ENCODE measurements around the gene SPOCK2. TPM values are rescaled to one million over a fixed set of nuclear protein-coding genes. Genes with fewer than 3 reads are reported as not detected.
A peak's percentile ranks its signal among the peaks of the same experiment; 100 is the strongest.

The SPOCK2 gene
- total RNA-seq, 1 donor = 0.36 TPM

DNA sequence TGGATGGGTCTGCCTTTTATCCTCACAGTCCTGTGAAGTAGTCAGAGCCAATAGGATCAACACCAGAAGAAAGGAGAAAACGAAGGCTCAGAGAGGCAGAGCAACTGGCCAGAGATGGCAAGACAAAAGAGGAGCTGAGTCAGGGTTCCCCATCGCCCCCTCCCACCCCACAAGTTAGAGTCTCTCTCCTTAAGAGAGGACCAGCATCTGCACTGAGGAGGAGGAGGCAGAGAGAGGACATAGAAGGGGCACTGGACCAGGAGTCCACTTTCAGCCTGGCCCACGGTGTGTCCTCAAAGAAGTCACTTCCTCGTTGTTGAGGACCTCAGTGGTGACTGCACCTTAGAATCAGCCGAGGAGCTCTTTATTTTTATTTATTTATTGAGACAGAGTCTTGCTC, 11.6 kb downstream of the SPOCK2 start:
- no peak overlapping the region for H3K4me3 ChIP-seq (ENCODE audit: insufficient read depth, low read length)
- H3K79me2 ChIP-seq (ENCODE audit: insufficient read depth, low read length) = no peaks in the 10 kb centered on the region
- H3K27me3 ChIP-seq (ENCODE audit: insufficient read depth, low read length) = peaks cover 29% of the 10 kb centered on the region
- H3K4me1 ChIP-seq (ENCODE audit: insufficient read depth, low read length) = no peaks in the 10 kb centered on the region
- H2AFZ ChIP-seq (ENCODE audit: low read length) = no peak overlapping the region
- no peaks in the 10 kb centered on the region for H3K9me3 ChIP-seq (ENCODE audit: low read depth, low read length)
- H3K27ac ChIP-seq (ENCODE audit: low read depth, low read length) = no peak overlapping the region
- TF ChIP-seq, protein P1, sequence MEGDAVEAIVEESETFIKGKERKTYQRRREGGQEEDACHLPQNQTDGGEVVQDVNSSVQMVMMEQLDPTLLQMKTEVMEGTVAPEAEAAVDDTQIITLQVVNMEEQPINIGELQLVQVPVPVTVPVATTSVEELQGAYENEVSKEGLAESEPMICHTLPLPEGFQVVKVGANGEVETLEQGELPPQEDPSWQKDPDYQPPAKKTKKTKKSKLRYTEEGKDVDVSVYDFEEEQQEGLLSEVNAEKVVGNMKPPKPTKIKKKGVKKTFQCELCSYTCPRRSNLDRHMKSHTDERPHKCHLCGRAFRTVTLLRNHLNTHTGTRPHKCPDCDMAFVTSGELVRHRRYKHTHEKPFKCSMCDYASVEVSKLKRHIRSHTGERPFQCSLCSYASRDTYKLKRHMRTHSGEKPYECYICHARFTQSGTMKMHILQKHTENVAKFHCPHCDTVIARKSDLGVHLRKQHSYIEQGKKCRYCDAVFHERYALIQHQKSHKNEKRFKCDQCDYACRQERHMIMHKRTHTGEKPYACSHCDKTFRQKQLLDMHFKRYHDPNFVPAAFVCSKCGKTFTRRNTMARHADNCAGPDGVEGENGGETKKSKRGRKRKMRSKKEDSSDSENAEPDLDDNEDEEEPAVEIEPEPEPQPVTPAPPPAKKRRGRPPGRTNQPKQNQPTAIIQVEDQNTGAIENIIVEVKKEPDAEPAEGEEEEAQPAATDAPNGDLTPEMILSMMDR (IDR thresholded peaks at IDR 0.05; ENCODE audit: extremely low read depth, low read depth, low read length) = no peak
- H4K20me1 ChIP-seq (ENCODE audit: insufficient read depth, low read length) = no peaks in the 10 kb centered on the region
- DNase-seq (ENCODE audit: insufficient read length, low spot score, missing footprints) = no peak
- H3K36me3 ChIP-seq (ENCODE audit: insufficient read depth, low read length) = no peaks in the 10 kb centered on the region
- no peak overlapping the region for H3K4me2 ChIP-seq (ENCODE audit: insufficient read depth, low read length)

- no peak overlapping the region for H3K4me2 ChIP-seq (ENCODE audit: insufficient read depth, low read length)
- no peaks in the 10 kb centered on the region for H4K20me1 ChIP-seq (ENCODE audit: insufficient read depth, low read length)
- H3K79me2 ChIP-seq (ENCODE audit: insufficient read depth, low read length) = no peaks in the 10 kb centered on the region
- no peaks in the 10 kb centered on the region for H3K4me1 ChIP-seq (ENCODE audit: insufficient read depth, low read length)
- peak; percentile 60 for DNase-seq (ENCODE audit: insufficient read length, low spot score, missing footprints)
- H3K36me3 ChIP-seq (ENCODE audit: insufficient read depth, low read length) = no peaks in the 10 kb centered on the region
- no peak overlapping the region for H2AFZ ChIP-seq (ENCODE audit: low read length)
- no peak overlapping the region for H3K27ac ChIP-seq (ENCODE audit: low read depth, low read length)
- peaks cover 24% of the 10 kb centered on the region for H3K27me3 ChIP-seq (ENCODE audit: insufficient read depth, low read length)
- TF ChIP-seq, protein P1 (IDR thresholded peaks at IDR 0.05; ENCODE audit: extremely low read depth, low read depth, low read length) = no peak
- H3K9me3 ChIP-seq (ENCODE audit: low read depth, low read length) = no peaks in the 10 kb centered on the region
- H3K4me3 ChIP-seq (ENCODE audit: insufficient read depth, low read length) = no peak overlapping the region
Observed at GRCh38 chr10:72075376-72076115, 12.8 kb downstream of the SPOCK2 start.

DNA sequence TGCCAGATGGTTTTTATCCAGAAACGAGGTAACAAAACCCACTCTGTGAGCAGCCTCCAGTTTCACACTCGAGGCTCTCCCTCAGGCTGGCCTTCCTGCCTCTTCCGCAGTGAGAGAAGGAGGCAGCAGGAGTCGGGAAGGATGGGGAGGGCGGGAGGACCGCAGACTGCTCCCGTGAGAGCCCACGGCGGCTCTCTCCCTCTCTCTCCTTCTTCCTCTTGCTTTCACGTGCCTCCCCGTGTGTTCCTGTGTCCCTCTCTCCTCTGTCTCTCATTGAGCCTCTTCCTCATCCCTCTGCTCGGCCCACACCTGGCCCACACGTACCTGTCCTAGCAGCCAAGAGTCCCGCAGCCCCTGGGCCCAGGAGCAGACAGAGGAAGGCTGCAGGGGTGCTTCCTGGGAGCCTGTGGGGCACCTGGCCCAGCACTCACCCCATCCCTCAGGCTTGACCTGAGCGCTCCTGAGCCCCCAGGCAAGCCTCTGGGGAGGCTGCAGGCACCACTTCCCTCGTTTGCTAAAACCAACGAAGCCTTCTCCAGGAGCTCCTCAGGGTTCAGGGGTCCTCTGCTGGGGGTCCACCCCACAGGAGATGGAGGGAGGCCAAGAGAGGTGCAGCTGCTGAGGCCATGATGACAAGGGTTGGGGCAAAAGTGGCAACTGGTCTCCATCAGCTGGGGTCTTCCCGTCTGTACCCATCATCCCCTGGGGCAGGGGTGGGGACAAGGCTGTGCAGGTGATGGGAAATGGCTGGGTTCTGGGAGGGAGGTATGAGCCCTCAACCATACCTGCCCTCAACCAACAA, 13.6 kb downstream of the SPOCK2 start:
- Histone ChIP-seq H3K27me3 (ENCODE audit: insufficient read depth, low read length) (peaks cover 24% of the 10 kb centered on the region), H3K9me3 (ENCODE audit: low read depth, low read length) (no peaks in the 10 kb centered on the region), H3K4me3 (ENCODE audit: insufficient read depth, low read length) (no peak overlapping the region), H3K79me2 (ENCODE audit: insufficient read depth, low read length) (no peaks in the 10 kb centered on the region), H3K36me3 (ENCODE audit: insufficient read depth, low read length) (no peaks in the 10 kb centered on the region), H3K4me2 (ENCODE audit: insufficient read depth, low read length) (no peak overlapping the region), H2AFZ (ENCODE audit: low read length) (no peak overlapping the region), H4K20me1 (ENCODE audit: insufficient read depth, low read length) (no peaks in the 10 kb centered on the region), H3K27ac (ENCODE audit: low read depth, low read length) (no peak overlapping the region), H3K4me1 (ENCODE audit: insufficient read depth, low read length) (no peaks in the 10 kb centered on the region)
- TF ChIP-seq, protein P1 (IDR thresholded peaks at IDR 0.05; ENCODE audit: extremely low read depth, low read depth, low read length) = no peak
- DNase-seq (ENCODE audit: insufficient read length, low spot score, missing footprints) = peak; percentile 72

All from osteoblast (primary cell).